Right lung (tissue), 5 donors: ENCODE data around the gene KBTBD2. TPM values are rescaled to one million over a fixed set of nuclear protein-coding genes. Genes with fewer than 3 reads are reported as not detected.
"Not testable (repeated sequence)": the region's sequence is repeated elsewhere in the genome, so short reads cannot be mapped to it uniquely, and the experiment has no call there.

Source experiments
- DNase-seq, 2 donors: peaks; one replicate each; pipeline ENCODE4 v3.0.0-alpha.2; 2013
- polyA plus RNA-seq, 5 donors: library from polyadenylated mRNA; unstranded; fragments of 120-200 nt; gene quantifications; one replicate each; pipeline versions ENCODE4 v1.2.1 to v1.2.3, GENCODE V29; 2013; ENCODE audit warnings: inconsistent platforms in 1 of 5, low replicate concordance in 1 of 5; ENCODE audit not compliant: insufficient read length in 5 of 5, insufficient read depth in 1 of 5

The KBTBD2 gene
- polyA plus RNA-seq, 5 donors, result 48.2 to 70.5 (median 65.9) TPM

- no peak for DNase-seq
Observed at GRCh38 chr7:32860090-32860489, 31.5 kb downstream of the KBTBD2 start.

GRCh38 chr7:32858648-32859047 lies 32.9 kb downstream of the KBTBD2 start:
- DNase-seq, result no peak

GRCh38 chr7:32857063-32857462 lies 34.5 kb downstream of the KBTBD2 start:
- not testable (repeated sequence) for DNase-seq

- DNase-seq, result not testable (repeated sequence)
Observed at GRCh38 chr7:32855837-32856775, 35.5 kb downstream of the KBTBD2 start.

- not testable (repeated sequence) for DNase-seq
Observed at GRCh38 chr7:32850654-32851053, 40.9 kb downstream of the KBTBD2 start.

GRCh38 chr7:32848655-32849054 lies 42.9 kb downstream of the KBTBD2 start:
- DNase-seq, result not testable (repeated sequence)

- DNase-seq, result peak; percentile 49
Observed at GRCh38 chr7:32846630-32847225, 44.8 kb downstream of the KBTBD2 start.

GRCh38 chr7:32844748-32845147 lies 46.8 kb downstream of the KBTBD2 start:
- not testable (repeated sequence) for DNase-seq

GRCh38 chr7:32843763-32844162 lies 47.8 kb downstream of the KBTBD2 start:
- not testable (repeated sequence) for DNase-seq

- DNase-seq, result not testable (repeated sequence)
Observed at GRCh38 chr7:32839846-32840245, 51.7 kb downstream of the KBTBD2 start.

GRCh38 chr7:32828996-32829752 lies 62.4 kb downstream of the KBTBD2 start:
- not testable (repeated sequence) for DNase-seq

Other genes starting within 250 kb of the KBTBD2 start
- 100 to 1,000 TPM; 153 to 226 (median 182) TPM for gene FKBP9, start 65.7 kb upstream of the KBTBD2 start, polyA plus RNA-seq
- gene NT5C3A, start 171.0 kb upstream of the KBTBD2 start, polyA plus RNA-seq, result 10 to 100 TPM; 34.8 to 49.1 (median 42.9) TPM
- 10 to 100 TPM; 31.6 to 41.4 (median 36.2) TPM for gene RP9, start 217.6 kb upstream of the KBTBD2 start, polyA plus RNA-seq
- 10 to 100 TPM; 13.8 to 22.8 (median 21.0) TPM for gene BBS9, start 237.8 kb upstream of the KBTBD2 start, polyA plus RNA-seq